Adrenal gland (tissue), 12 donors: ENCODE data around the gene KCNH5. TPM values are rescaled to one million over a fixed set of nuclear protein-coding genes. Genes with fewer than 3 reads are reported as not detected.

Source experiments
- DNase-seq, 7 donors: peaks; one replicate each; pipeline ENCODE4 v3.0.0-alpha.2; 2019 to 2020
- H3K27ac ChIP-seq, 5 donors: fragments of 200-600 bp; sonication (generic) in 4 of 5; 1 replicate in 3 of 5; 2 replicates in 2 of 5; pipeline versions ENCODE4 v1.5.1 to v1.8.0; 2016 to 2020; ENCODE audit warnings: mild to moderate bottlenecking in 1 of 5
- H3K27me3 ChIP-seq: fragments of 200-600 bp; 2 replicates; pipeline ENCODE4 v1.8.0; 2021
- H3K36me3 ChIP-seq, 2 donors: fragments of 200-600 bp; replicated peaks in 1 of 2; 1 replicate in 1 of 2; 2 replicates in 1 of 2; pipeline versions ENCODE4 v1.5.1 to v1.8.0; 2018 to 2022
- H3K4me1 ChIP-seq, 2 donors: fragments of 200-600 bp; replicated peaks in 1 of 2; 1 replicate in 1 of 2; 2 replicates in 1 of 2; pipeline versions ENCODE4 v1.5.1 to v1.8.0; 2018 to 2021
- H3K4me3 ChIP-seq, 4 donors: fragments of 200-600 bp; sonication (generic) in 3 of 4; one replicate each; pipeline ENCODE4 v1.5.1; 2016 to 2018
- H3K9me3 ChIP-seq, 3 donors: fragments of 200-600 bp; sonication (generic) in 1 of 3; replicated peaks in 1 of 3; 1 replicate in 2 of 3; 2 replicates in 1 of 3; pipeline versions ENCODE4 v1.5.1 to v1.8.0; 2016 to 2021
- CTCF ChIP-seq, 6 experiments: fragments of 450-650 bp in 4 of 6; fragments of 200-600 bp in 2 of 6; sonication (generic) in 1 of 6; IDR thresholded peaks; 1 replicate in 5 of 6; 2 replicates in 1 of 6; pipeline versions ENCODE4 v1.5.1 to v1.8.0; 2016 to 2021; ENCODE audit warnings: antibody characterized with exemption in 6 of 6, mild to moderate bottlenecking in 2 of 6, moderate library complexity in 1 of 6
- POLR2A ChIP-seq, 2 donors: fragments of 450-650 bp; IDR thresholded peaks; one replicate each; pipeline ENCODE4 v1.6.1; 2017; ENCODE audit warnings: antibody characterized with exemption in 2 of 2, mild to moderate bottlenecking in 2 of 2, moderate library complexity in 1 of 2
- WGBS, 4 donors: extraction: QIAGEN DNeasy Blood & Tissue Kit in 2 of 4; methylation state at CpG; one replicate each; pipeline versions ENCODE4 v1.1.5 to v1.1.7; 2013 to 2017; 5-methylcytosine and 5-hydroxymethylcytosine counted together
- intact Hi-C, 2 donors: fragments of 100-400 bp; cut with DNase I; formaldehyde crosslinking; loops; one replicate each; pipeline versions ENCODE4 v1.14.1 to v1.15.0; 2022 to 2023
- polyA plus RNA-seq, 3 donors: library from polyadenylated mRNA; stranded (reverse); fragments of 200-250 nt in 2 of 3; fragments of 350-450 nt in 1 of 3; fragmentation: Illumina TruSeq in 1 of 3; extraction: RNeasy Lipid Tissue Mini Kit (QIAGEN cat#74804) in 1 of 3; gene quantifications; one replicate each; pipeline ENCODE4 v1.2.3, GENCODE V29; 2013 to 2014
- total RNA-seq, 9 donors: library from RNA; depleted of rRNA in 4 of 9; stranded (reverse); fragments of >200 nt in 4 of 9; fragments of 120-200 nt in 1 of 9; fragmentation: NEBNext Ultra II Directional in 1 of 9; extraction: Animal tissue kit (Norgen Biotek cat#: 25700) in 1 of 9; gene quantifications; one replicate each; pipeline versions ENCODE4 v1.1.0 to v1.2.4, GENCODE V29; 2013 to 2023
- donor health status: healthy with polysubstance abuse.
- donor health status: Bipolar disorder and iron deficiency.
- donor health status: DM: yes; HTN: yes; CAD: no.
- donor health status: DM: no; HTN: no; CAD: no.
- donor health status: DM: no; HTN: no; CAD: no.
- donor health status: DM: yes; HTN: yes; CAD: no.

The KCNH5 gene
- total and polyA plus RNA-seq, 12 donors = 0.10 to 3.2 (median 0.84) TPM; not detected in 4

GRCh38 chr14:62889364-62889763 lies 155.9 kb downstream of the KCNH5 start:
- intact Hi-C loops = no loop called here
- H3K4me1 ChIP-seq = no peaks in the 10 kb centered on the region
- 71 to 76% (median 73%) methylated on average over 4 of the region's 4 CpGs for WGBS, 4 donors
- H3K4me3 ChIP-seq = no peak overlapping the region
- H3K27me3 ChIP-seq = no peaks in the 10 kb centered on the region
- no peak for DNase-seq
- TF ChIP-seq CTCF (IDR thresholded peaks at IDR 0.05) (no peak), POLR2A (IDR thresholded peaks at IDR 0.05) (no peak)
- H3K27ac ChIP-seq = no peak overlapping the region
- H3K9me3 ChIP-seq = no peaks in the 10 kb centered on the region
- H3K36me3 ChIP-seq = no peaks in the 10 kb centered on the region

- H3K4me3 ChIP-seq = no peak overlapping the region
- no peaks in the 10 kb centered on the region for H3K4me1 ChIP-seq
- intact Hi-C loops = no loop called here
- DNase-seq = no peak
- WGBS, 4 donors = 49 to 70% (median 61%) methylated on average over 1 of the region's 1 CpG
- TF ChIP-seq POLR2A (IDR thresholded peaks at IDR 0.05) (no peak), CTCF (IDR thresholded peaks at IDR 0.05) (no peak)
- H3K27ac ChIP-seq = no peak overlapping the region
- no peaks in the 10 kb centered on the region for H3K36me3 ChIP-seq
- H3K9me3 ChIP-seq = no peaks in the 10 kb centered on the region
- no peaks in the 10 kb centered on the region for H3K27me3 ChIP-seq
These were observed 158.8 kb downstream of the KCNH5 start for GRCh38 chr14:62886461-62886860.

DNA sequence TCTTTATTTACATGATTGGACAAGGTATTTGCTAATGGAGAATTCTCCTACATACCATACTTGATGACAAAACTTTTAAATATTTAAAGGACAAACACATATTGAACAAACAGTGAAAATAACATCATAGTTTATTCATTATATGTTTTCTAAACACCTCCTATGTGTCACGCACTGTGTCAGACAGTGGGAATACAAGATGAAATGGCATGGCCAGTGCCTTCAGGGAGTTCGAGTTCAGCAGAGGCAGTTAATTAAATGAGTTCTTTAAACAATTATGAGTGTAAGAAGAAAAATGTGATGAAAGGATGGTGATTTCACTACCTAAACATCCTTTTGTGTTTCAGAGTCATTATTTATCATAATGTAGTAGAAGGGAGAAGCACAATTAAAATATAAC lies 159.8 kb downstream of the KCNH5 start:
- intact Hi-C loops = no loop called here
- Histone ChIP-seq H3K4me1 (no peaks in the 10 kb centered on the region), H3K36me3 (no peaks in the 10 kb centered on the region), H3K4me3 (no peak overlapping the region), H3K27me3 (no peaks in the 10 kb centered on the region), H3K9me3 (no peaks in the 10 kb centered on the region), H3K27ac (no peak overlapping the region)
- DNase-seq = no peak
- no peak for TF ChIP-seq CTCF (IDR thresholded peaks at IDR 0.05)
- no peak for TF ChIP-seq POLR2A (IDR thresholded peaks at IDR 0.05)
- WGBS, 4 donors = 61 to 65% (median 63%) methylated on average over 2 of the region's 2 CpGs

GRCh38 chr14:62882967-62883366 lies 162.3 kb downstream of the KCNH5 start:
- H3K4me1 ChIP-seq = no peaks in the 10 kb centered on the region
- no peak overlapping the region for H3K27ac ChIP-seq
- TF ChIP-seq POLR2A (IDR thresholded peaks at IDR 0.05) (no peak), CTCF (IDR thresholded peaks at IDR 0.05) (no peak)
- no peaks in the 10 kb centered on the region for H3K36me3 ChIP-seq
- no peak overlapping the region for H3K4me3 ChIP-seq
- WGBS, 4 donors = 59 to 85% (median 63%) methylated on average over 2 of the region's 2 CpGs
- H3K9me3 ChIP-seq = no peaks in the 10 kb centered on the region
- DNase-seq = no peak
- intact Hi-C loops = no loop called here
- H3K27me3 ChIP-seq = no peaks in the 10 kb centered on the region
